Measurements from ENCODE around the gene SPRY2. TPM values are rescaled to one million over a fixed set of nuclear protein-coding genes. Genes with fewer than 3 reads are reported as not detected.

SPRY2 gene
- total RNA-seq, 1 experiment from 2014 or later = 46.4 TPM

- no peak for DNase-seq (ENCODE audit: unreplicated experiment)
- Mint-ChIP-seq H3K36me3 (ENCODE audit: insufficient read depth, unreplicated experiment) (no peaks in the 10 kb centered on the region), H3K27ac (ENCODE audit: low read depth, unreplicated experiment) (no peak overlapping the region), H3K27me3 (ENCODE audit: insufficient read depth, unreplicated experiment) (no peaks in the 10 kb centered on the region), H3K9me3 (ENCODE audit: unreplicated experiment) (no peaks in the 10 kb centered on the region), H3K4me1 (ENCODE audit: insufficient read depth, unreplicated experiment) (no peaks in the 10 kb centered on the region), H3K4me3 (ENCODE audit: unreplicated experiment) (no peak overlapping the region)
- ChIA-PET POLR2A (no interaction called here), CTCF (interaction anchor here (0.7 kb wide), 1 partner anchor 416 kb away, joined by 4 read pairs; no protein-coding TSS in a partner anchor)
- no TSS peak for BruUV-seq (replicated peaks)
- TF ChIP-seq CTCF (IDR thresholded peaks at IDR 0.05; ENCODE audit: unreplicated experiment) = no peak
- intact Hi-C loops (cut with micrococcal nuclease) = no loop called here
Measured at GRCh38 chr13:80312012-80312704, 28.8 kb downstream of the SPRY2 start.

- intact Hi-C loops (cut with micrococcal nuclease) = no loop called here
- ChIA-PET CTCF (no interaction called here), POLR2A (interaction anchor here (1.5 kb wide), 1 partner anchor 12 kb away, joined by 3 read pairs; no protein-coding TSS in a partner anchor)
Measured at GRCh38 chr13:80309926-80310325, 31.0 kb downstream of the SPRY2 start.

GRCh38 chr13:80307401-80307987 is 33.4 kb downstream of the SPRY2 start:
- intact Hi-C loops (cut with micrococcal nuclease) = no loop called here
- DNase-seq (ENCODE audit: unreplicated experiment) = no peak
- no peak for TF ChIP-seq CTCF (IDR thresholded peaks at IDR 0.05; ENCODE audit: unreplicated experiment)
- no peaks in the 10 kb centered on the region for H3K9me3 Mint-ChIP-seq (ENCODE audit: unreplicated experiment)
- BruUV-seq (replicated peaks) = no TSS peak
- H3K27ac Mint-ChIP-seq (ENCODE audit: low read depth, unreplicated experiment) = no peak overlapping the region
- CTCF ChIA-PET = no interaction called here
- no peaks in the 10 kb centered on the region for H3K4me1 Mint-ChIP-seq (ENCODE audit: insufficient read depth, unreplicated experiment)
- H3K27me3 Mint-ChIP-seq (ENCODE audit: insufficient read depth, unreplicated experiment) = no peaks in the 10 kb centered on the region
- POLR2A ChIA-PET = no interaction called here
- H3K4me3 Mint-ChIP-seq (ENCODE audit: unreplicated experiment) = no peak overlapping the region
- no peaks in the 10 kb centered on the region for H3K36me3 Mint-ChIP-seq (ENCODE audit: insufficient read depth, unreplicated experiment)

More at GRCh38 chr13:80309926-80310325, 31.0 kb downstream of the SPRY2 start:
- no TSS peak for BruUV-seq (replicated peaks)
- no peak for DNase-seq (ENCODE audit: unreplicated experiment)
- H3K36me3 Mint-ChIP-seq (ENCODE audit: insufficient read depth, unreplicated experiment) = no peaks in the 10 kb centered on the region
- no peak overlapping the region for H3K4me3 Mint-ChIP-seq (ENCODE audit: unreplicated experiment)
- no peak overlapping the region for H3K27ac Mint-ChIP-seq (ENCODE audit: low read depth, unreplicated experiment)
- TF ChIP-seq CTCF (IDR thresholded peaks at IDR 0.05; ENCODE audit: unreplicated experiment) = no peak
- H3K9me3 Mint-ChIP-seq (ENCODE audit: unreplicated experiment) = no peaks in the 10 kb centered on the region
- no peaks in the 10 kb centered on the region for H3K27me3 Mint-ChIP-seq (ENCODE audit: insufficient read depth, unreplicated experiment)
- no peaks in the 10 kb centered on the region for H3K4me1 Mint-ChIP-seq (ENCODE audit: insufficient read depth, unreplicated experiment)

DNA sequence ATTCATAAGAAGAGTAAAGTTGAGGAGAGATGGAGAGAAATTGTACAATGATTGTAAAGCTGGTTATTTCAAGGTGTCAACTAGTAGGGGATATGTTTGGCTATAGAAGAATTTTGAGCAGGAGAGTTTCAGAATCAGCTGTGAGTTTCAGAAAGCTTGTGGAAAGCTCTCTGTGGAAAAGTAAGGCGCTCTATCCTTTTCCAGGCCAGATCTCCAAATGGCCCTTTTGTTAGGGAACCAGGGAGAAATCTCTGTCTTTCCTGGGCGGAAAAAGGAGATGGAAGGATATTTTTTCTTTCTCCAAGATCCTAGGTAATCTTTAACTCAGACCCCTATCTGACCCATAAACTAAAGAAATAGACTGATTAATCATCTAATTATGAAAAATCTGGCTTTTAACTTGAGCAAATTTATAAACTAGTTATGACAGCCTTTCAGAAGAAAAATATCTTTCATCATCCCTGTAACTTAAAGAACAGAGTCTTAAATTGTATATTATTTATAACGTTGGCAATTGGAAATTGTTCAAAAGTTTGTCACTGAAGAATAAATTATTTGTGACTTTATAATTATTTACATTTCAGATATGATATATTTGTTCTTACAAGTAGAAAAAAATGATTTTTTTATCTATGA is 34.5 kb downstream of the SPRY2 start:
- CTCF ChIA-PET = interaction anchor here (1.1 kb wide), 1 partner anchor 89 kb away, joined by 5 read pairs; no protein-coding TSS in a partner anchor
- BruUV-seq (replicated peaks) = no TSS peak
- H3K27me3 Mint-ChIP-seq (ENCODE audit: insufficient read depth, unreplicated experiment) = no peaks in the 10 kb centered on the region

More for the DNA sequence above, 34.5 kb downstream of the SPRY2 start:
- no peak for DNase-seq (ENCODE audit: unreplicated experiment)
- Mint-ChIP-seq H3K4me1 (ENCODE audit: insufficient read depth, unreplicated experiment) (no peaks in the 10 kb centered on the region), H3K27ac (ENCODE audit: low read depth, unreplicated experiment) (no peak overlapping the region), H3K9me3 (ENCODE audit: unreplicated experiment) (no peaks in the 10 kb centered on the region), H3K36me3 (ENCODE audit: insufficient read depth, unreplicated experiment) (no peaks in the 10 kb centered on the region), H3K4me3 (ENCODE audit: unreplicated experiment) (no peak overlapping the region)
- intact Hi-C loops (cut with micrococcal nuclease) = no loop called here
- POLR2A ChIA-PET = no interaction called here
- TF ChIP-seq CTCF (IDR thresholded peaks at IDR 0.05; ENCODE audit: unreplicated experiment) = no peak

Data from MCF 10A (cell line).